ENCODE data around the gene CDC42BPB. TPM values are rescaled to one million over a fixed set of nuclear protein-coding genes. Genes with fewer than 3 reads are reported as not detected.

CDC42BPB gene
- total RNA-seq, 2 experiments from 2014 or later, result 0.81 to 1.1 TPM

DNA sequence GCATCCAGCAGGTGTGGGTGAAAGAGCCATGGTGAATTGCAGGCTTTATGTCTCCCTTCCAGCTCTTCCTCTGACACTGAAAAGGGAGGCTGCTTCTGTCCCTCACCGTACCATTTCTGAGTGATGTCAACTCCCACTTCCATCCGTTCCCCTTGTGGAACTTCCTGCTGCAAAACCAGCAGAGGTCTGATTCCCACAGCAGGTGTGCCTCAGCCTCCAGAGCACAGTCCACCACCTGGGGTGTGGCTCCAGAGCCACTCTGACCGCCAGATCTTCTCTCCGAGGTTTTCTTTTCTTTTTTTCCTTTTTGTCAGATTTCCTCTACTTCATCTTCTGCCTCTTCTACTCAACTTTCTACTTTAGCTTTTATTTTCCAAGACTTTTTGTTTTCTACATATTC, 62.7 kb downstream of the CDC42BPB start:
- DNase-seq, result no peak
- Mint-ChIP-seq H3K36me3 (ENCODE audit: low read depth) (no peaks in the 10 kb centered on the region), H3K27ac (no peak overlapping the region), H3K4me3 (no peak overlapping the region), H3K4me1 (no peaks in the 10 kb centered on the region), H3K27me3 (no peaks in the 10 kb centered on the region), H3K9me3 (no peaks in the 10 kb centered on the region)
- POLR2A ChIA-PET, result no interaction called here
- CTCF ChIA-PET, result interaction anchor here (0.9 kb wide), 1 partner anchor 12 kb away, joined by 4 read pairs; no protein-coding TSS in a partner anchor

- Mint-ChIP-seq H3K36me3 (ENCODE audit: low read depth) (no peaks in the 10 kb centered on the region), H3K4me3 (no peak overlapping the region), H3K27me3 (no peaks in the 10 kb centered on the region), H3K27ac (no peak overlapping the region), H3K9me3 (peaks cover 6% of the 10 kb centered on the region), H3K4me1 (no peaks in the 10 kb centered on the region)
- ChIA-PET CTCF (no interaction called here), POLR2A (no interaction called here)
- DNase-seq, result no peak
Measured at GRCh38 chr14:102993523-102993922, 63.8 kb downstream of the CDC42BPB start.

GRCh38 chr14:102991376-102991775, 66.0 kb downstream of the CDC42BPB start:
- POLR2A ChIA-PET, result no interaction called here

GRCh38 chr14:102988054-102988453, 69.3 kb downstream of the CDC42BPB start:
- Mint-ChIP-seq H3K36me3 (ENCODE audit: low read depth) (peaks cover 7% of the 10 kb centered on the region), H3K27me3 (no peaks in the 10 kb centered on the region), H3K27ac (no peak overlapping the region), H3K4me3 (no peak overlapping the region), H3K4me1 (no peaks in the 10 kb centered on the region), H3K9me3 (peaks cover 25% of the 10 kb centered on the region)
- ChIA-PET CTCF (no interaction called here), POLR2A (no interaction called here)
- DNase-seq, result no peak

More at GRCh38 chr14:102991376-102991775, 66.0 kb downstream of the CDC42BPB start:
- no peak overlapping the region for H3K4me3 Mint-ChIP-seq
- H3K4me1 Mint-ChIP-seq, result no peaks in the 10 kb centered on the region
- CTCF ChIA-PET, result interaction anchor here (1.1 kb wide), 1 partner anchor 10 kb away, joined by 3 read pairs; no protein-coding TSS in a partner anchor
- H3K9me3 Mint-ChIP-seq, result peaks cover 23% of the 10 kb centered on the region
- H3K27ac Mint-ChIP-seq, result no peak overlapping the region
- DNase-seq, result no peak
- H3K36me3 Mint-ChIP-seq (ENCODE audit: low read depth), result peaks cover 7% of the 10 kb centered on the region
- no peaks in the 10 kb centered on the region for H3K27me3 Mint-ChIP-seq

GRCh38 chr14:102986810-102987579, 70.4 kb downstream of the CDC42BPB start:
- H3K27ac Mint-ChIP-seq, result no peak overlapping the region
- H3K4me3 Mint-ChIP-seq, result no peak overlapping the region
- H3K36me3 Mint-ChIP-seq (ENCODE audit: low read depth), result peaks cover 7% of the 10 kb centered on the region
- no peaks in the 10 kb centered on the region for H3K27me3 Mint-ChIP-seq
- peaks cover 25% of the 10 kb centered on the region for H3K9me3 Mint-ChIP-seq
- DNase-seq, result no peak
- no peaks in the 10 kb centered on the region for H3K4me1 Mint-ChIP-seq
- ChIA-PET POLR2A (no interaction called here), CTCF (no interaction called here)

- DNase-seq, result no peak
- Mint-ChIP-seq H3K36me3 (ENCODE audit: low read depth) (peaks cover 7% of the 10 kb centered on the region), H3K27ac (no peak overlapping the region), H3K4me3 (no peak overlapping the region), H3K27me3 (no peaks in the 10 kb centered on the region), H3K9me3 (peaks cover 25% of the 10 kb centered on the region), H3K4me1 (no peaks in the 10 kb centered on the region)
- ChIA-PET CTCF (no interaction called here), POLR2A (no interaction called here)
Measured at GRCh38 chr14:102985665-102986064, 71.7 kb downstream of the CDC42BPB start.

- Mint-ChIP-seq H3K4me1 (no peaks in the 10 kb centered on the region), H3K27me3 (no peaks in the 10 kb centered on the region), H3K36me3 (ENCODE audit: low read depth) (peaks cover 7% of the 10 kb centered on the region), H3K4me3 (no peak overlapping the region), H3K27ac (no peak overlapping the region), H3K9me3 (peaks cover 25% of the 10 kb centered on the region)
- ChIA-PET POLR2A (no interaction called here), CTCF (no interaction called here)
- no peak for DNase-seq
Measured at GRCh38 chr14:102984336-102985102, 72.8 kb downstream of the CDC42BPB start.

- Mint-ChIP-seq H3K36me3 (ENCODE audit: low read depth) (peaks cover 7% of the 10 kb centered on the region), H3K9me3 (peaks cover 18% of the 10 kb centered on the region), H3K27ac (no peak overlapping the region), H3K4me3 (no peak overlapping the region), H3K27me3 (no peaks in the 10 kb centered on the region), H3K4me1 (no peaks in the 10 kb centered on the region)
- ChIA-PET POLR2A (no interaction called here), CTCF (no interaction called here)
- no peak for DNase-seq
Measured at GRCh38 chr14:102983496-102983895, 73.9 kb downstream of the CDC42BPB start.

DNA sequence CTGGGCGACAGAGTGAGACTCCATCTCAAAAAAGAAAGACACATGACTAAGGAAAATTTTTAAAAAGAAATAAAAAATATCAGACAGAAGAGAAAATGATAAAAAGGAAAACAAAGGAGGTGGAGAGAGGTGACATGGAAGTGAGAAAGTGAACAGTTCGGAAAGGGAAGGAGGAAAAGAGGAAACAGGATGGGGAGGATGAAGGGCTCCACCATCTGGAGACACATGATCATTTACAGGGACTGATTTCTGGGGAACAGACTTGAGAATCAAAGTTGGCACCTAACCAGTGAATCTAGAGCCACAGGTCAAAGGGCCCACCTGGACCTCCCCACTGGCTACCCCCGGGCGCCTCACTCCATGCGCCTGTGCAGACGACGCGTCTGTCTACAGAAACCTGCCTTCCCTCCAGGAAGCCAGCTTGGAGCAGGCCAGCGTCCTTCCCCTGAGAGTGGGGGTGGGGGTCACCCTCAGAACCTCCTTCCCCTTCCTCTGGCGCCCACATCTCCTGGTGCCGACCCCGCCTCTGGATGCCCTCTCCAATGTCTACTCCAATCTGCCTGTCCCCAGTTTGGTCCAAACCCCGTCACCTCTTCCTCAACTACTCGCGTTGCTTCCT, 74.4 kb downstream of the CDC42BPB start:
- no peak overlapping the region for H3K27ac Mint-ChIP-seq
- POLR2A ChIA-PET, result no interaction called here
- H3K4me1 Mint-ChIP-seq, result no peaks in the 10 kb centered on the region
- DNase-seq, result no peak
- CTCF ChIA-PET, result no interaction called here
- no peaks in the 10 kb centered on the region for H3K27me3 Mint-ChIP-seq
- H3K4me3 Mint-ChIP-seq, result no peak overlapping the region
- H3K9me3 Mint-ChIP-seq, result peaks cover 13% of the 10 kb centered on the region
- peaks cover 4% of the 10 kb centered on the region for H3K36me3 Mint-ChIP-seq (ENCODE audit: low read depth)

DNA sequence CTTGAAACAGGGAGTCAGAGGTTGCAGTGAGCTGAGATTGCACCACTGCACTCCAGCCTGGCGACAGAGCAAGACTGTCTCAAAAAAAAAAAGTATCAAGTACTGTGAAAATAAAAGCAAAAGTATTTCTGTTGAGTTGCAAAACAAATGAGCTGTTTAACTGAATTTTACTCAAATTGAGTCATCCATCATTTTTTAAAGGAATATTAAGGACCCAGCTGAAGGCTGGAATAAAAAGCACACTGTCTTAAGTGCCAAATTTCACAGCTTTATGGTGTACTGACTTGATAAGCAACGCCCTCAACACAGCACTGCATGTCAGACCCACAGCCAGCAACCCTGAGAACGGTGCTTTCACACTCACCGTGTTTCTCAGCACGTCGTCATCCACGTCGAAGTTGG, 76.9 kb downstream of the CDC42BPB start:
- DNase-seq, result no peak
- Mint-ChIP-seq H3K36me3 (ENCODE audit: low read depth) (no peaks in the 10 kb centered on the region), H3K27ac (no peak overlapping the region), H3K4me3 (no peak overlapping the region), H3K27me3 (no peaks in the 10 kb centered on the region), H3K9me3 (no peaks in the 10 kb centered on the region), H3K4me1 (no peaks in the 10 kb centered on the region)
- POLR2A ChIA-PET, result no interaction called here
- CTCF ChIA-PET, result interaction anchor here (1.0 kb wide), 1 partner anchor 11 kb away, joined by 3 read pairs; no protein-coding TSS in a partner anchor

GRCh38 chr14:102979406-102979805, 77.9 kb downstream of the CDC42BPB start:
- H3K27me3 Mint-ChIP-seq, result no peaks in the 10 kb centered on the region
- CTCF ChIA-PET, result no interaction called here
- no peaks in the 10 kb centered on the region for H3K4me1 Mint-ChIP-seq
- H3K9me3 Mint-ChIP-seq, result no peaks in the 10 kb centered on the region
- no peak overlapping the region for H3K27ac Mint-ChIP-seq
- POLR2A ChIA-PET, result no interaction called here
- no peak overlapping the region for H3K4me3 Mint-ChIP-seq
- no peak for DNase-seq
- no peaks in the 10 kb centered on the region for H3K36me3 Mint-ChIP-seq (ENCODE audit: low read depth)

DNA sequence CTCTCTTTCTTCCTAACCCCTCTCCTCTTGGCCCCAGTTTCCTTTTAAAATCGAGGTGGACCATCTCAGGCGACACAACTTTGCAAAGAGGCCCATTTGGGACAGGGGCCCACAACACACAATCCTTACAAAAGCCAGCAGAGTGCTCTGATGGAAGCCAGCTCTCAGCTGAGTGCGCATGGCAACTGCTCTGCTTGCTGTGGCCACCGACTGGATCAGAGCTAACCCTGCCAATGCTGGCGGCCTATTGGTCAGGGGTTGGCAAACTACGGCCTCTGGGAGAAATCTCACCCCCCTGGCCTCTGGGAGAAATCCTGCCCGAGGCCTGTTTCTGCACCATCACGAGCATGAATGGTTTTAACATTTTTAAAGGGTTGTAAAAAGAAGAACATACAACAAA, 79.9 kb downstream of the CDC42BPB start:
- Mint-ChIP-seq H3K9me3 (no peaks in the 10 kb centered on the region), H3K4me3 (no peak overlapping the region), H3K36me3 (ENCODE audit: low read depth) (no peaks in the 10 kb centered on the region), H3K27ac (no peak overlapping the region), H3K4me1 (no peaks in the 10 kb centered on the region), H3K27me3 (no peaks in the 10 kb centered on the region)
- ChIA-PET CTCF (interaction anchor here (2.5 kb wide), 1 partner anchor 11 kb away, joined by 8 read pairs; no protein-coding TSS in a partner anchor), POLR2A (no interaction called here)
- DNase-seq, result no peak

DNA sequence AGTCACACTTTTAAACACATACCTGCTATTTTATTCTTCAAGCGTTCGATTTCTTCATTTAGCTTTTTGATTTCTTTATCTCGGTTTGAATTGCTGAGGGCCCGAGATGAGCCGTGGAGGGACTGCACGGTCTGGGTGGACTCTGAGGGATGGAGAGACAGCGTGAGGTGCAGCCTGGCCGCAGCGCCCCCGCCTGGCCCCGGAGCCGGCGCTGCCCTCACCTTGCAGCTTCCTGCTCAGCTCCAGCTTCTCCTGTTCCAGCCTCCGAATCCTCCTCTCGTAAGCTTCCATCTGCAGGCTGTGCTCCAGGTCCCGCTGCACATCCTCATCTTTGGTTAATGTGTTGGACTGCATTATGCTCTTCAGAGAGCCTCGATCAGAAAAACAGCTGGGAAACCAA, 81.7 kb downstream of the CDC42BPB start:
- ChIA-PET POLR2A (no interaction called here), CTCF (interaction anchor here (1.4 to 2.5 kb wide), 2 partner anchors 9 to 19 kb away, joined by 4 to 8 read pairs; no protein-coding TSS in a partner anchor)
- Mint-ChIP-seq H3K4me1 (no peaks in the 10 kb centered on the region), H3K9me3 (no peaks in the 10 kb centered on the region), H3K27ac (no peak overlapping the region), H3K27me3 (no peaks in the 10 kb centered on the region), H3K36me3 (ENCODE audit: low read depth) (no peaks in the 10 kb centered on the region), H3K4me3 (no peak overlapping the region)
- DNase-seq, result no peak
